GM12892 (cell line): ENCODE measurements around the gene SPATA13.
"Not testable (repeated sequence)": the region's sequence is repeated elsewhere in the genome, so short reads cannot be mapped to it uniquely, and the experiment has no call there.

Source experiments
- POLR2A ChIP-seq: IDR thresholded peaks from 2 replicates; pipeline ENCODE4 v1.6.1; 2011; ENCODE audit warnings: low read depth, low read length, control low read depth
- POLR2AphosphoS5 ChIP-seq: IDR thresholded peaks from 2 replicates; pipeline ENCODE4 v1.6.1; 2011; ENCODE audit warnings: low read depth, low read length, control low read depth

- not testable (repeated sequence) for TF ChIP-seq POLR2A, POLR2AphosphoS5
Measured at GRCh38 chr13:24322470-24322869, 161.9 kb downstream of the SPATA13 start.
